Measurements from ENCODE around the gene LHPP. TPM values are rescaled to one million over a fixed set of nuclear protein-coding genes. Genes with fewer than 3 reads are reported as not detected.

Gene LHPP
- total RNA-seq, 4 donors from 2014 or later: 20.3 to 116 (median 22.4) TPM

- no peaks in the 10 kb centered on the region for H3K27me3 ChIP-seq
- WGBS, 2 donors (ENCODE audit: low coverage in 1 of 2): 83% methylated on average over 1 to 9 of the region's 10 CpGs
- H3K36me3 ChIP-seq: no peaks in the 10 kb centered on the region
- TF ChIP-seq EP300 (IDR thresholded peaks at IDR 0.05; ENCODE audit: low read depth) (no peak), POLR2AphosphoS5 (IDR thresholded peaks at IDR 0.05) (no peak), CTCF (IDR thresholded peaks at IDR 0.05) (no peak), POLR2A (IDR thresholded peaks at IDR 0.05) (no peak)
- no peak overlapping the region for H3K27ac ChIP-seq
- no peak overlapping the region for H3K4me3 ChIP-seq
- no peaks in the 10 kb centered on the region for H3K9me3 ChIP-seq
- DNase-seq: no peak
- intact Hi-C loops (cut with DNase I; ENCODE audit: low total_unique reads) (no loop called here), in situ Hi-C loops (cut with MboI; ENCODE audit: low pct_ligation_motif_present in 1 of 4, low pct_unique_long_range_greater_than_20kb in 1 of 4, low sequenced_read_pairs in 3 of 4) (no loop called here)
- peaks cover 0 to 6% (median 1%) of the 10 kb centered on the region in 4 donors for H3K4me1 ChIP-seq
Observed at GRCh38 chr10:124554085-124554858, 92.6 kb downstream of the LHPP start.

- no peak for DNase-seq
- in situ Hi-C loops (cut with MboI; ENCODE audit: low pct_ligation_motif_present in 1 of 4, low pct_unique_long_range_greater_than_20kb in 1 of 4, low sequenced_read_pairs in 3 of 4): no loop called here
- no peak for TF ChIP-seq CTCF (IDR thresholded peaks at IDR 0.05)
- no peak for TF ChIP-seq POLR2A (IDR thresholded peaks at IDR 0.05)
- TF ChIP-seq EP300 (IDR thresholded peaks at IDR 0.05; ENCODE audit: low read depth): no peak
- no peak for TF ChIP-seq POLR2AphosphoS5 (IDR thresholded peaks at IDR 0.05)
- no peak overlapping the region for H3K27ac ChIP-seq
- peaks cover 9 to 19% (median 13%) of the 10 kb centered on the region in 4 donors for H3K4me1 ChIP-seq
- 86 to 100% methylated on average over 4 to 10 of the region's 10 CpGs for WGBS, 2 donors (ENCODE audit: low coverage in 1 of 2)
- no peaks in the 10 kb centered on the region for H3K9me3 ChIP-seq
- H3K4me3 ChIP-seq: no peak overlapping the region
- H3K36me3 ChIP-seq: no peaks in the 10 kb centered on the region
- H3K27me3 ChIP-seq: no peaks in the 10 kb centered on the region
- intact Hi-C loops (cut with DNase I; ENCODE audit: low total_unique reads): no loop called here
Observed at GRCh38 chr10:124557167-124557566, 95.5 kb downstream of the LHPP start.

DNA sequence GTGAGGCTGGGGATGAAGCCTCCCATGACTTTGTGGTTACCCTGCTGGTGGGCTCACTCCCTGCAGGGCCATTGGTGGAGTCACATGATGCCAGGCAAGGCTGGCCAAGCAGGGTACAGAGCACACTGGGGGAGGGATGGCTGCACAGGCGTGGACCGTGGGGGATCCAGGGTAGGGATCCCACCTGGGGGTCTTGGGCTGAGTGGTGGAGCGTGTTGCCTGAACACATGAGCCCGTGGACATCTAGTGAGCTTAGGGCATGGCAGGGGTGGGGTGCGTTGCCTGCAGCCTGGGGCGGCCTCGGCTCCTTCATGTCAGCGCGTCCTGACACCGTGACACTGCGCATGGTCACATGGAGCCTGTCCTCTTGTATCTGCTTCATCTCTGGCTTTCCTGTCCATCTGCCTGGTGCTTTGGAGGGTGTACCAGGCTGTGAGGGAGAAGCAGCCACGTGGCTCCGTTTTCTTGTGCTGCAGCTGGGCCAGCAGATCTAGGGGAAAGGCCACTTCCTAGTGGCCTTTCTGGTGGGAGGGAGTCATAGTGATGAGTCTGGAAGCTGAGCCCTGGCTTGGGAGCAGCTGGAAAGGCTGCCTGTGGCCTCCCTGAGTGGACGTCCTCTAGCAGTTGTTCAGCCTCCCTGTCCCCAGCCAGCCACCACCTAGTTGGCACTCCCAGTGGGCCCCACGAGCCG, 96.2 kb downstream of the LHPP start:
- Histone ChIP-seq H3K9me3 (no peaks in the 10 kb centered on the region), H3K36me3 (no peaks in the 10 kb centered on the region), H3K4me1 (peaks cover 9 to 19% (median 13%) of the 10 kb centered on the region in 4 donors), H3K4me3 (no peak overlapping the region), H3K27me3 (no peaks in the 10 kb centered on the region), H3K27ac (no peak overlapping the region)
- WGBS, 2 donors (ENCODE audit: low coverage in 1 of 2): 92% methylated on average over 16 of the region's 16 CpGs; no CpG with 5 or more reads in 1 of the 2 donors
- intact Hi-C loops (cut with DNase I; ENCODE audit: low total_unique reads) (no loop called here), in situ Hi-C loops (cut with MboI; ENCODE audit: low pct_ligation_motif_present in 1 of 4, low pct_unique_long_range_greater_than_20kb in 1 of 4, low sequenced_read_pairs in 3 of 4) (no loop called here)
- TF ChIP-seq EP300 (IDR thresholded peaks at IDR 0.05; ENCODE audit: low read depth): no peak
- TF ChIP-seq CTCF (IDR thresholded peaks at IDR 0.05): no peak
- no peak for TF ChIP-seq POLR2A (IDR thresholded peaks at IDR 0.05)
- no peak for TF ChIP-seq POLR2AphosphoS5 (IDR thresholded peaks at IDR 0.05)
- no peak for DNase-seq

All from transverse colon (tissue), 4 donors.